Lower leg skin (tissue), 3 donors: ENCODE data around the gene CMSS1.

Source experiments
- CTCF ChIP-seq, 3 donors: fragments of 450-650 bp; IDR thresholded peaks; one replicate each; pipeline ENCODE4 v1.5.1; 2016; ENCODE audit warnings: antibody characterized with exemption in 3 of 3, mild to moderate bottlenecking in 3 of 3, moderate library complexity in 2 of 3
- POLR2A ChIP-seq, 2 donors: fragments of 450-650 bp; IDR thresholded peaks; one replicate each; pipeline ENCODE4 v1.6.1; 2016 to 2017; ENCODE audit warnings: antibody characterized with exemption in 2 of 2, mild to moderate bottlenecking in 1 of 2, moderate library complexity in 1 of 2

GRCh38 chr3:100039075-100039474, 221.4 kb downstream of the CMSS1 start:
- TF ChIP-seq CTCF (IDR thresholded peaks at IDR 0.05) (no peak), POLR2A (IDR thresholded peaks at IDR 0.05) (no peak)
